ENCODE data around the gene NVL.

The NVL gene

GRCh38 chr1:224304767-224305166, 25.2 kb downstream of the NVL start:
- Histone ChIP-seq H3K9ac (ENCODE audit: low read depth, low read length) (no peak overlapping the region), H3K27me3 (ENCODE audit: control insufficient read depth, insufficient read depth, low read length) (no peaks in the 10 kb centered on the region), H3K27ac (ENCODE audit: low read depth, low read length) (no peak overlapping the region), H3K9me3 (ENCODE audit: control insufficient read depth, insufficient read depth, low read length) (no peaks in the 10 kb centered on the region), H3K4me1 (ENCODE audit: control insufficient read depth, insufficient read depth, low read length) (no peaks in the 10 kb centered on the region), H3K4me3 (ENCODE audit: low read depth, low read length) (no peak overlapping the region), H3K36me3 (ENCODE audit: control insufficient read depth, insufficient read depth, low read length) (peaks cover 86% of the 10 kb centered on the region)

- Histone ChIP-seq H3K4me1 (ENCODE audit: control insufficient read depth, insufficient read depth, low read length) (no peaks in the 10 kb centered on the region), H3K27me3 (ENCODE audit: control insufficient read depth, insufficient read depth, low read length) (no peaks in the 10 kb centered on the region), H3K27ac (ENCODE audit: low read depth, low read length) (no peak overlapping the region), H3K36me3 (ENCODE audit: control insufficient read depth, insufficient read depth, low read length) (peaks cover 93% of the 10 kb centered on the region), H3K9me3 (ENCODE audit: control insufficient read depth, insufficient read depth, low read length) (no peaks in the 10 kb centered on the region), H3K9ac (ENCODE audit: low read depth, low read length) (no peak overlapping the region), H3K4me3 (ENCODE audit: low read depth, low read length) (no peak overlapping the region)
Observed at GRCh38 chr1:224302947-224303346, 27.0 kb downstream of the NVL start.

GRCh38 chr1:224301391-224301790, 28.6 kb downstream of the NVL start:
- no peak overlapping the region for H3K27ac ChIP-seq (ENCODE audit: low read depth, low read length)
- H3K36me3 ChIP-seq (ENCODE audit: control insufficient read depth, insufficient read depth, low read length) = peaks cover 93% of the 10 kb centered on the region
- no peaks in the 10 kb centered on the region for H3K27me3 ChIP-seq (ENCODE audit: control insufficient read depth, insufficient read depth, low read length)

GRCh38 chr1:224300346-224300745, 29.6 kb downstream of the NVL start:
- no peaks in the 10 kb centered on the region for H3K4me1 ChIP-seq (ENCODE audit: control insufficient read depth, insufficient read depth, low read length)
- H3K9me3 ChIP-seq (ENCODE audit: control insufficient read depth, insufficient read depth, low read length) = no peaks in the 10 kb centered on the region
- H3K27me3 ChIP-seq (ENCODE audit: control insufficient read depth, insufficient read depth, low read length) = no peaks in the 10 kb centered on the region
- peaks cover 96% of the 10 kb centered on the region for H3K36me3 ChIP-seq (ENCODE audit: control insufficient read depth, insufficient read depth, low read length)
- H3K9ac ChIP-seq (ENCODE audit: low read depth, low read length) = no peak overlapping the region
- H3K4me3 ChIP-seq (ENCODE audit: low read depth, low read length) = no peak overlapping the region
- no peak overlapping the region for H3K27ac ChIP-seq (ENCODE audit: low read depth, low read length)

More at GRCh38 chr1:224301391-224301790, 28.6 kb downstream of the NVL start:
- H3K4me3 ChIP-seq (ENCODE audit: low read depth, low read length) = no peak overlapping the region
- no peaks in the 10 kb centered on the region for H3K4me1 ChIP-seq (ENCODE audit: control insufficient read depth, insufficient read depth, low read length)
- H3K9ac ChIP-seq (ENCODE audit: low read depth, low read length) = no peak overlapping the region
- H3K9me3 ChIP-seq (ENCODE audit: control insufficient read depth, insufficient read depth, low read length) = no peaks in the 10 kb centered on the region

- Histone ChIP-seq H3K4me3 (ENCODE audit: low read depth, low read length) (no peak overlapping the region), H3K36me3 (ENCODE audit: control insufficient read depth, insufficient read depth, low read length) (peaks cover 100% of the 10 kb centered on the region), H3K9me3 (ENCODE audit: control insufficient read depth, insufficient read depth, low read length) (no peaks in the 10 kb centered on the region), H3K4me1 (ENCODE audit: control insufficient read depth, insufficient read depth, low read length) (no peaks in the 10 kb centered on the region), H3K27ac (ENCODE audit: low read depth, low read length) (no peak overlapping the region), H3K27me3 (ENCODE audit: control insufficient read depth, insufficient read depth, low read length) (no peaks in the 10 kb centered on the region), H3K9ac (ENCODE audit: low read depth, low read length) (no peak overlapping the region)
Observed at GRCh38 chr1:224298346-224299330, 31.3 kb downstream of the NVL start.

GRCh38 chr1:224294775-224295174, 35.2 kb downstream of the NVL start:
- H3K4me3 ChIP-seq (ENCODE audit: low read depth, low read length) = no peak overlapping the region
- no peak overlapping the region for H3K9ac ChIP-seq (ENCODE audit: low read depth, low read length)
- no peaks in the 10 kb centered on the region for H3K27me3 ChIP-seq (ENCODE audit: control insufficient read depth, insufficient read depth, low read length)
- H3K9me3 ChIP-seq (ENCODE audit: control insufficient read depth, insufficient read depth, low read length) = no peaks in the 10 kb centered on the region
- no peaks in the 10 kb centered on the region for H3K4me1 ChIP-seq (ENCODE audit: control insufficient read depth, insufficient read depth, low read length)
- no peak overlapping the region for H3K27ac ChIP-seq (ENCODE audit: low read depth, low read length)
- H3K36me3 ChIP-seq (ENCODE audit: control insufficient read depth, insufficient read depth, low read length) = peaks cover 86% of the 10 kb centered on the region

- H3K27me3 ChIP-seq (ENCODE audit: control insufficient read depth, insufficient read depth, low read length) = no peaks in the 10 kb centered on the region
- no peak overlapping the region for H3K9ac ChIP-seq (ENCODE audit: low read depth, low read length)
- H3K36me3 ChIP-seq (ENCODE audit: control insufficient read depth, insufficient read depth, low read length) = peaks cover 80% of the 10 kb centered on the region
- no peak overlapping the region for H3K4me3 ChIP-seq (ENCODE audit: low read depth, low read length)
- H3K4me1 ChIP-seq (ENCODE audit: control insufficient read depth, insufficient read depth, low read length) = peaks cover 8% of the 10 kb centered on the region
- no peak overlapping the region for H3K27ac ChIP-seq (ENCODE audit: low read depth, low read length)
- H3K9me3 ChIP-seq (ENCODE audit: control insufficient read depth, insufficient read depth, low read length) = no peaks in the 10 kb centered on the region
Observed at GRCh38 chr1:224292419-224292818, 37.6 kb downstream of the NVL start.

GRCh38 chr1:224289396-224289795, 40.6 kb downstream of the NVL start:
- peaks cover 77% of the 10 kb centered on the region for H3K36me3 ChIP-seq (ENCODE audit: control insufficient read depth, insufficient read depth, low read length)
- H3K4me1 ChIP-seq (ENCODE audit: control insufficient read depth, insufficient read depth, low read length) = peaks cover 10% of the 10 kb centered on the region
- H3K27me3 ChIP-seq (ENCODE audit: control insufficient read depth, insufficient read depth, low read length) = no peaks in the 10 kb centered on the region
- H3K27ac ChIP-seq (ENCODE audit: low read depth, low read length) = peak overlapping the region; percentile 44
- H3K4me3 ChIP-seq (ENCODE audit: low read depth, low read length) = no peak overlapping the region
- H3K9ac ChIP-seq (ENCODE audit: low read depth, low read length) = no peak overlapping the region
- no peaks in the 10 kb centered on the region for H3K9me3 ChIP-seq (ENCODE audit: control insufficient read depth, insufficient read depth, low read length)

- Histone ChIP-seq H3K27ac (ENCODE audit: low read depth, low read length) (peak overlapping the region; percentile 76), H3K27me3 (ENCODE audit: control insufficient read depth, insufficient read depth, low read length) (no peaks in the 10 kb centered on the region), H3K36me3 (ENCODE audit: control insufficient read depth, insufficient read depth, low read length) (peaks cover 79% of the 10 kb centered on the region), H3K9me3 (ENCODE audit: control insufficient read depth, insufficient read depth, low read length) (no peaks in the 10 kb centered on the region), H3K4me1 (ENCODE audit: control insufficient read depth, insufficient read depth, low read length) (peaks cover 10% of the 10 kb centered on the region), H3K9ac (ENCODE audit: low read depth, low read length) (no peak overlapping the region), H3K4me3 (ENCODE audit: low read depth, low read length) (no peak overlapping the region)
Observed at GRCh38 chr1:224287714-224288113, 42.3 kb downstream of the NVL start.

- Histone ChIP-seq H3K9ac (ENCODE audit: low read depth, low read length) (no peak overlapping the region), H3K27me3 (ENCODE audit: control insufficient read depth, insufficient read depth, low read length) (no peaks in the 10 kb centered on the region), H3K4me3 (ENCODE audit: low read depth, low read length) (no peak overlapping the region), H3K9me3 (ENCODE audit: control insufficient read depth, insufficient read depth, low read length) (no peaks in the 10 kb centered on the region), H3K27ac (ENCODE audit: low read depth, low read length) (no peak overlapping the region), H3K36me3 (ENCODE audit: control insufficient read depth, insufficient read depth, low read length) (peaks cover 79% of the 10 kb centered on the region), H3K4me1 (ENCODE audit: control insufficient read depth, insufficient read depth, low read length) (no peaks in the 10 kb centered on the region)
Observed at GRCh38 chr1:224282140-224282539, 47.8 kb downstream of the NVL start.

GRCh38 chr1:224276771-224277487, 53.0 kb downstream of the NVL start:
- Histone ChIP-seq H3K4me1 (ENCODE audit: control insufficient read depth, insufficient read depth, low read length) (no peaks in the 10 kb centered on the region), H3K27me3 (ENCODE audit: control insufficient read depth, insufficient read depth, low read length) (no peaks in the 10 kb centered on the region), H3K9me3 (ENCODE audit: control insufficient read depth, insufficient read depth, low read length) (no peaks in the 10 kb centered on the region), H3K36me3 (ENCODE audit: control insufficient read depth, insufficient read depth, low read length) (peaks cover 52% of the 10 kb centered on the region), H3K27ac (ENCODE audit: low read depth, low read length) (no peak overlapping the region), H3K9ac (ENCODE audit: low read depth, low read length) (no peak overlapping the region), H3K4me3 (ENCODE audit: low read depth, low read length) (no peak overlapping the region)

All from HUES48 (cell line).